Measurements from ENCODE around the gene DPYSL4.
A peak's percentile ranks its signal among the peaks of the same experiment; 100 is the strongest.

The DPYSL4 gene

DNA sequence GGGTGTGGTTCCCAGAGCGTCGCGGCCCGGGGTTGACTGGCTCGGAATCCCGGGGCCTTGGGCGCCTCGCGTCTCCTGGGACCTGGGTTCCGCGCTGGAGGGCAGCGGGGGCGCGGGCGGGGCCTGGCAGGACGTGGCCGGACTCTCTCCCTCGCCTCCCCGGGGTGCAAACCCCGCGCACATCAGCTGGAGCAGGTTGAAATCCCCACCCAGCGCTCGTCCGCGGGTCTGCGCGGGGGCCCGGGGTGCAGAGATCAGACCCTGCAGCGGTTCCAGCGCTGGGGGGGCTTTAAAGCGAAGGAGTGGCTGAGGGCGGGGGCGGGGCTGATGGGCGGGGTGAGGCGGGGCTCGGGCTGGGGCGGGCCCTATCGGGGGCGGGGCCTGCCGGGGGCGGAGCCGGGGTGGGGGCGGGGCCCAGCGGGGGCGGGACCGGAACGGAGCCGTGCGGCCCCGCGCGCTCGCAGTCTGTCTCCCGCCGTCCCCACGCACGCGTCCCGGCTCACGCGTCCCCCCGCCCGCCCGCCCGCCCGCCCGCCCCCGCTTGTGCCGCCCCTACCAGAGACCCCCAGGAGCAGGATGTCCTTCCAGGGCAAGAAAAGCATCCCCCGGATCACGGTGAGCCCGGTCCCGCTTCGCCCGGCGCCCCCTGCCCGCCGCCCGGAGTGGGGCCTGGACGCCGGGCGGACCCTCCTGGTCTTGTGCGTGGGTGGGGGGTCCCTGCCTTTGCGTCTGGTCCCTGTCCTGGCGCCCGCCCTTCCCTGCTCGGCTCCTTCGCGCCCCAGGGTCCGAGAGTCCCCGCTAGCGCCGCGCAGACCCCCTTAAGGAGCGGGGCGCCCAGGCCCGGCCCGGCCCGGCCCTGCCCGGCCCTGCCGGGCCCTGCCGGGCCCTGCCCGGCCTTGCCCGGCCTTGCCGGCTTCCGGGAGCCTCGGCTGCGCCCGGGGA is at the start of gene DPYSL4:
Gene DPYSL4, plus strand, starts transcription at position 461 of the 942 bp plus-strand sequence. Its CDS starts 116 bp downstream, at position 577.
- DNase-seq = no peak

DNA sequence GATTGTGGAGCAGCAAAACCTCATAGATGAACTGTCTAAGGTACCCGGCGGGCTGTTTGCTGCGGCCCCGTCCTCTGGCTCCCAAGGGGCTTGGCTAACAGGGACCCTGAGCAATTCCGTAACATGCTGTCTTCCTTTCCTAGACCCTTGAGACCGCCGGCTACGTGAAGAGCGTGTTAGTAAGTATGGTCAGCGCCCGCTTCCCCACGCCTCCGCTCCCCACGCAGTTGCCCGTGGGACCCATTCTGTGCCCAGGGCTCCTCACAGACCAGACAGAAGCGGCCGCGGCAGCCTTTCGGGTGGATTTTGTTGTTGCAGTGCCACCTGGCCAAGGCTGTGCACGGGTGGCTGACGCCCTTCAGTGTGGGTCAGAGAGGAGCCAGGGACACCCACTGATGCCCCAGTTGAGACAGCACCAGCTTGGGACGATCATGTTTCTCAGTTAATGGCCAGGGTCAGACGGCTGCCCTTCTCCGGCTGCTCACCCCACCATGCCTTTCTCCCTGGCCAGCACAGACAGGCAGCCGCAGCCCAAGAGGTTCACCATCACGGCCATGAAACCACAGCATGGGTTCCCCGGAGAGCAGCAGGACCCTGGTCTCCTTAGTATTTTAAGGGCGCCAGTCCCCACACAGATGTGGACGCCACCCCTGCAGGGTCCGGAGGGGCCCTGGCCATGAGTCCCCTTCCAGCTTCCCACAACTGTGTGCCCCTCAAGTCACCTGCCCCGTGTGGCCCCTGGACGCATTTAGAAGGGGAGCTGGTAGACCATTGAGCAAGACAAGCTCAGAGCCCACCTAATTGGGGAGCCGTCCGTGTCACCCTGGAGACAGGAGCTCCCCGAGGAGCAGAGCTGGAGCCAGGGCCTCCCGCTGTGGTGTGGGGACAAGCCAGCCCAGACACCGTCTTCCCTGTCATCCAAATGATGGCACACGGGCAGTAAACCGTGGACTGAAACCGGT is 49.4 kb upstream of the DPYSL4 start:
- peak; percentile 12 for DNase-seq

DNA sequence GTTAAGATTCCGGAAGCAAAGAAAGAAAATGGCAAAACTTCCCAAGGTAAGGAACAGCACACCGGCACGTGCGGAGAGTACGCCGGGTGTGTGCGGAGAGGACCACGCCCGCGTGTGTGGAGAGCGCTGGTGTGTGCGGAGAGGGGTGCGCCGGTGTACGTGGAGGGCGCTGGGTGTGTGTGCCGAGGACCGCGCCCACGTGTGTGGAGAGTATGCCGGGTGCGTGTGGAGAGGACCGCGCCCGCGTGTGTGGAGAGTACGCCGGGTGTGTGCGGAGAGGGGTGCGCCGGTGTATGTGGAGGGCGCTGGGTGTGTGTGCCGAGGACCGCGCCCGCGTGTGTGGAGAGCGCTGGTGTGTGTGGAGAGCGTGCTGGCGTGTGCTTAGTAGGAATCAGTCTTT is 48.6 kb upstream of the DPYSL4 start:
- peak; percentile 2 for DNase-seq

DNA sequence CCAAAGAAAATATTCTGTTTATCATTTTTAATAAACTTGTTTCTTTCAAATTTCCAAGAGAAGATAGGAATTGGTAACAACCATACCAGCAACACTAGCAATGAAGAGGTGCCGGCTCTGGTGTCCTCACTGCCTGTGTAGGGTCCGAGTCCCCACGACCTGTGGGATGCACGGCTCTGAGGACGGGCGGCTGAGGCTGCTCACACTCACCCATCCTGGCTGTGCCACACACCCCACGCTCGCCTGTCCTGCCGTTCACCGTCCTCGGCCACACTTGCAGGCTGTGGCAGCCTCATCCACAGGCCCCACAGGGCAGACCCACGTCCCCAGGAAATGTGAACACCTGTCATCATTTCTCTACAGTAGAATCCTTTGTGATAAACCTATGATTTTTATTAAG is 48.2 kb upstream of the DPYSL4 start:
- DNase-seq = peak; percentile 7

DNA sequence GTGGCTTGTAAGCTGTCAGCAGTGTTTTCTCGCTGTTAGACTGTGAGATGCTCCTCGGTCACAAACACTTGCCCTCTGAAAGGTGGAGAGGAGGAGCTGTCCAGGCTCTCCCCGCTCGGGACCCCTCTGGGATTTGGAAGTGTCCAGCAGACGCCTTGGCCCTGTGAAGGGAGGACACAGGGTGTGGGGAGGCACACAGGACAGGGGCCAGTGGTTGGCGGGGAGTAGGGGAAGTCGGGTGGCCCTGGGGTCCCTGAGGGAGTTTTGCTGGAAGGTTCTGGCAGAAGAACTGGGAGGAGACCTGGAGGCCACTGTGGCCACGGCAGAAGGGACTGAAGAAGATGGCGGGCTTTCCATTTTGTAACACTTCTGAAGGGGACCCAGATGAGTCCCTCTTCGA is 47.2 kb upstream of the DPYSL4 start:
- DNase-seq = peak; percentile 7

- DNase-seq = peak; percentile 16
Observed at GRCh38 chr10:132140167-132140925, 46.4 kb upstream of the DPYSL4 start.

GRCh38 chr10:132141076-132141475 is 45.7 kb upstream of the DPYSL4 start:
- no peak for DNase-seq

- DNase-seq = no peak
Observed at GRCh38 chr10:132141526-132142395, 45.0 kb upstream of the DPYSL4 start.

DNA sequence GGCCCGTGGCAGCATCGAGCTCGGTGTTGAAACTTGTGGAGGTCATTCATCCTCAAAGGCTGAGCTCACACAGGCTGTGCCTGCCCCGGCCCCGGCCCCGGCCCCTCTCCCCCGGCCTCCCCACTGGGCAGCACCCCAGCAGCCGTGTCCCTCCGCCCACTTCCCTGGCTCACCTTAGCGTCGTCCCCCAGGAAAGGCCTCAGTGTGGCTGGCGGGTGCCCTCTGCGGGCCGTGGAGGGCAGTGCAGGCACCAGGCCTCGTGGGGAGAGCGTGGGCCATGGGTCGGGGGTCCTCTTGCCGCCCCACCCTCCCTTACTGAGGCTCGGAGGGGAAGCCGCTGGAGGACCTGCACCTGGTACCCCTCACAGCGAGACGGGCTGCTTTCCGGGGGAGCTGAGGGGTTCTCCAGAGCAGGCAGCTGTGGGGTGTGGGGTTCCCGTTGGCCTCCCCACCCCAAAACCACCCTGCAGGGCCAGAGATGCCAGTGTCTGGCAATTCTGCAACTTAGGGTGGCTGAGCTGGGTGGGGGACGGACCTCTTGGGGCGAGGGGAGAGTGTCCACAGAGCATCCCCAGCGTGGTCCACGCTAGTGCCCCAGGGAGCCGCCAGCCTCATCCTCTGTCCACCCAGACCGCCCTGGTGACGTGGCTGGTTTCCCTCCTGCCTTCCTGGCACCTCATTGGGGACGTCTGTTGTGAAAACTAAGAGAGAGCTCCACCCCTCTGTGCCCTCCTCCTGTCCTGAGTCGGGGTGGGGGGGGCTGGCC is 44.2 kb upstream of the DPYSL4 start:
- DNase-seq = peak; percentile 45

- no peak for DNase-seq
Observed at GRCh38 chr10:132143162-132143561, 43.6 kb upstream of the DPYSL4 start.

GRCh38 chr10:132144086-132144485 is 42.7 kb upstream of the DPYSL4 start:
- no peak for DNase-seq

DNA sequence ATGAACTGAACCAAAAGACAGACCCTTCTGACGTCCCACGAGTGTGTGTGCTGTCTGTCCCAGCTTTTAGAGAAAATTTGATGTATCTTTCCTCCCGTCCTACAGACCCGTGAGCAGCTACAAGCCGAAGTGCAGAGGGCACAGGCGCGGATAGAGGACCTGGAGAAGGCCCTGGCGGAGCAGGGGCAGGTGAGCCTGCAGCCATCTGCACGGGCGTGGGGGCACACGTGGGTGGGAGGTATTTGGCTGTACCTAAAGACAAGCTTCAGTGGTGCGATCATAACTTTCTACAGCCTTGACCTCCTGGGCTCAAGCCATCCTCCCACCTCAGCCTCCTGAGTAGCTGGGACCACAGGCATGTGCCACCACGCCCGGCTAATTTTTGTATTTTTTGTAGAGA is 41.7 kb upstream of the DPYSL4 start:
- no peak for DNase-seq

- DNase-seq = no peak
Observed at GRCh38 chr10:132145521-132146185, 41.1 kb upstream of the DPYSL4 start.

- DNase-seq = no peak
Observed at GRCh38 chr10:132146271-132146671, 40.5 kb upstream of the DPYSL4 start.

- DNase-seq = no peak
Observed at GRCh38 chr10:132146941-132147915, 39.5 kb upstream of the DPYSL4 start.

DNA sequence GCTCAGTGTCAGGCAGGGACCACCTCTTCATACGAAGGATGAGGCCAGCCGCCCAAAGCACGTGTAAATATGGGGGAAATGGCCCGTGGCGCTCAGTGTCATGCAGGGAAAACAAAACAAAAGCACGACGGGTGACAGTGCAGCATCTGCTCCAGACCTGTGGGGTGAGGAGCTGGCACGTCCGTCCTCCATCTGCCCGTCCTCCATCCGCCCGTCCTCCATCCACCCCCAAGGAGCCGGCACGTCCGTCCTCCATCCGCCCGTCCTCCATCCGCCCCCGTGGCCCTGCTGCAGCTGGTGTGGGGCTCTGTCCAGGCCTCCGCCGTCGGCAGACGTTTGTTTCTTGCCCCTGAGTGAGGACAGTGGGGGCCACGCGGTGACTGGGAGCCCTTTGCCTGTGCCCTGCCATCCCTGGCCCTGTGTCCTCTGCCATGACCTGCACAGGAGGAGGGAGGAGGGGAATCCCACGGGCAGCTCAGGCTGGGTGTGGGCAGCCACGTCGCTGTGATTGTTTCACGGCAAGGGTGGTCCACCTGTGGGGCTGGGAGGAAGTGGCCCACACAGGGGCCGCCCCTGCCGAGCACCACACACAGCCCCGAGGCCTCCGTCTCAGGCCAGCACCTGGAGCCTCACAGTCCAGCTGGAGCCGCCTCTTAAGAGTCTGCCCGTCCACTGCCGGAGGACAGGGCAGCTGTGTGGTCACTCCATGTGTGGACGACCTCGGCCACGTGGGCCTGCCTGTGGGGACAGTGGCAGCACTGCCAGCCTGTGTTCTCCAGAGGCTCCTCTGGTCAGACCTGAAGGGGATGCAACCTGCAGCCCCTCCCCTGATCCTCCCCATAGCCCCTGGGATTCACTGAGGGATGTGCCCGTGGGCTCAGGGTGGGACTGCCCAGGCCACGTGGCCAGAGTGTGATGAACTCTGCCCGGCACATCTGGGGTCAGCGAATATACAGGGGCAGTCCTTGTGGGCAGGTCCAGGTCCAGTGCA is 38.2 kb upstream of the DPYSL4 start:
- no peak for DNase-seq

DNA sequence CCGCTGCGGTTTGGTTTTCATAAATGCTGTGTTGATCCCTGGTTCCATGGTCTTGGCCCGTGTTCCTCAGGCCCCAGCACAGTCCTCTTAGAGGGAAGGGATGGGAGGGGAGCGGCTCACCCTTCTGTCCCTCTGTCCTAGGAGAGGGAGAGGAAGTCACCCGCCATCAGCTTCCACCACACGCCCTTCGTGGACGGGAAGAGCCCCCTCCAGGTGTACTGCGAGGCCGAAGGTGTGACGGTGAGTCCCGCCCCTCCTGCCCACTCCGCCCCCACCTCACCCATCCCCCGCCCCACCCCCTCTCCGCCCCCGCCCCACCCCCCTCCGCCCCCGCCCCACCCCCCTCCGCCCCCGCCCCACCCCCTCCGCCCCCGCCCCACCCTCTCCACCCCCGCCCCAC is 37.5 kb upstream of the DPYSL4 start:
- no peak for DNase-seq

GRCh38 chr10:132149917-132150316 is 36.8 kb upstream of the DPYSL4 start:
- no peak for DNase-seq

Data from right hindlimb (tissue), 1 donor.